ENCODE measurements around the gene IQGAP2.
A peak's percentile ranks its signal among the peaks of the same experiment; 100 is the strongest.
"Not testable (repeated sequence)": the region's sequence is repeated elsewhere in the genome, so short reads cannot be mapped to it uniquely, and the experiment has no call there.

The IQGAP2 gene

DNA sequence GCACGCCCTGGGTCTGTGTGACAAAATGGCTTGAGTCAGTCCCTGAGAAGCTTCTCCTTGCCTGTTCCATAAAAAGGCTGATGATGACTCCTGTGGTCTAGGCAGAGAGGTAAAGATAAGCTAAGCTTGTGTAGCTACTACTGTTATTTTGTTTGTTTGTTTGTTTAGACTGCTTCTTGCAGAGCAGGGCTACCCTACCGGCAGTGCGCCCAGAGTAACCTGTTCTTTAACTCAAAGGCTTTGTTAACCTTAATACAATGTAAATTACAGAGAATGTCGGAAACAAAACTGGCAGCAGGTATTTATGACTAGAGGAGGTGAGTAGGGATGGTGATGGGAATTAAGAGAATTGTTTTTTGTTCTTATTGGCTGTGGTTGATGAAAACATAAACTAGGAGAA, 132.5 kb downstream of the IQGAP2 start:
- DNase-seq (ENCODE audit: low read depth) = no peak

DNA sequence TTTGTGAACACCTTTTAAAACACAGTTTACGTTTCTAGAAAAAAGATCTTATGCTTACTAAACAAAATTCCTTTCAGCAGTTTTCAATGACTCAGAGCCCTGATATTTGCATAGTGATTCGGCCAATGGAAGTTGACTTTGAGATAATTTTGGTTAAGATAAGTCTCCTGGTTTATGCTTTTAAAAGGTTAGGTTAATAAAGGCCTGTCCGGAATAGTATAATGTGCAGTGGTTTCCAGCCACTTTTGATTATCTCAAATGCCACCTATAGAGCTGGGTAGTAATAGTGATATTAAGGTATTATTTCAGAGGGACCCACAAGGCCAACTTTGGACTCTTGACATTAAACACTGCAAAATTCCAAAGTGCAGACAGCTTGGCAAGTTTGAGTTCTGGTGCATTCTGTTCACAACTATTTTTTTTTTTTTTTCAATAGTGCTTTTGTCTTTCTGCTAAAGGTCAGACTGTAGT, 134.0 kb downstream of the IQGAP2 start:
- DNase-seq (ENCODE audit: low read depth) = no peak

DNA sequence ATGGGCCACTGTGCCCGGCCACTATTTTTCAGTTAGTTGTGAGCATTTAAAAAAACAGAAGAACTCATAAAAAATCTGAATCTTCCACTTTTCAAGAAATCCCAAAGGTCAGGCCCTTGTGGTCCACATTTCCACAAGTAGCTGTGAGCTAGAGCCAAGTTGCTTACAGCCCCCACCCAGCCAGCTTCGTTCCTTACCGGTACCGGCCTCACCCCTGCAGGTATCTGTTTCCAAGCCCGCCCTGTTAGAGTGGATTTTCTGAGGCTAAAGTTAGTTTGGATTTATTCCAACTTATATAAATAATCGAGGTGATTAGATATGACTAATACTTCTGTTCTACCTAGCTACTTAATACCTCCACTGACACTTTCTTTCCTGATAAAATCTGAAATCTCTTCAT, 139.2 kb downstream of the IQGAP2 start:
- DNase-seq (ENCODE audit: low read depth) = no peak

DNA sequence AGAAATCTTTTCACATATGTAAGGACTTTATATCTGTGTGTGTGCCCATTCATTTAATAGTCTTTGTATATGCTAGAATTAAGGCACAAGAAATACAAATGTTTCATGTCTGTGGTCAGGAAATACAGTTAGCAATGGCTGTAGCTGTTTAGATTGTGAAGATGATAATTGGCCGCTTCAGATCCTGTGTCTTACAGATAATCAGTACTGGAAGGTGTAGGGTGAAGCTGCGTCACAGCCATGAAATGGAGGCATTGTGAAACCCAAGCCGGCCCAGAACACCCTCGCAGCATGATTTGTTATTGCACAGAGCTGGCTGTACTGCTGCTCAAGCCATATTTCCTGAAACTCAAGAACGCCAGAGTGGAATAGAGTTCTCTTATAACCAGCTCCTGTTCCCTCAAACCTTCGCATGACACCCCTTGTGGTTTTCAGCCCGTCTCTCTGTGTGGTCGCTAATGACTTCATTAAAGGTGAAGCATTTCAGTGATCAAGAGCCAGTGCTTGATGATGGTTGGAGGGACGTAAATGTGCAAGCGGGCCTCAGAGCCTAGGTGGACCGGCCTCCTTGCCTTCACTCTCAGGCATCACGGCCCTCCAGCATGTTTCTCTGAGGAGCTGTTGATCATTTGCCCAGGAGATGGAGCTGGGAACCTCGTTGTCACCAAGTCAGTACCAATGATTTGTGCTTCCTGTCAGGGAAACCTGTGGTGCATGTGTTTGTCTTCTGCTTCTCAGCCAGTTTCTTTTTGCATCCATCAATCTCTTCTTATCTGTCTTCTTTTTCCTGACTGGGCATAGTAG, 140.0 kb downstream of the IQGAP2 start:
- DNase-seq (ENCODE audit: low read depth) = peak; percentile 43

DNA sequence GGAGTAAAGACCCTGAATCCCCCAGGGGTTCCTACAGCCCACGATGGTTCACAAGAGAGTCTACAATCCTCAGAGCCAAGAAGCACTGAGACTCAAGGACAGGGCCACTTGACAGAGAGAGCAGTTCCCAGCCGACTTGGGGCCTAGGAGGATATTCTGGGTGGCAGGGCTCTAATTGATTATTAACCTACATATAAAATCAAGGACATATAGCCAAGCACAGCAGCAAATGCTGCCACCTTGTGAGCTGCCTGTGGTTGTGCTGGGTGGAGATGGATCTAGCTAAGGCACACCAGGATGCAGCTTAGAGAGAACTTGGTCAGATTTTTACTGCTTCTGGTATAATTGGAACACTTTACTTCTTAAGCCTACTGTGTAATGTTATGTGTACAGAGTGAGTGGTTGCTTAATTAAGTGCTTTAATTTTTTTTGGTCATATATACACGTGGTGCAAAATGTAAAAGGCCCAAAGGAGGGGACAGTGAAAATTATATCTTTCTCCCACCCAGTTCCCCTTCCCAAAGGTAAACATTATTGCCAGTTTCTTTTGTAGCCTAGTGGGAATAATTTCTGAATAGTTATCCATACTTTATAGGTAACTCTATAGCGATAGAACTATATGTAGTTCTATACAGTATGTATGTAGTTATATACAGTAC, 141.3 kb downstream of the IQGAP2 start:
- DNase-seq (ENCODE audit: low read depth) = peak; percentile 36

DNA sequence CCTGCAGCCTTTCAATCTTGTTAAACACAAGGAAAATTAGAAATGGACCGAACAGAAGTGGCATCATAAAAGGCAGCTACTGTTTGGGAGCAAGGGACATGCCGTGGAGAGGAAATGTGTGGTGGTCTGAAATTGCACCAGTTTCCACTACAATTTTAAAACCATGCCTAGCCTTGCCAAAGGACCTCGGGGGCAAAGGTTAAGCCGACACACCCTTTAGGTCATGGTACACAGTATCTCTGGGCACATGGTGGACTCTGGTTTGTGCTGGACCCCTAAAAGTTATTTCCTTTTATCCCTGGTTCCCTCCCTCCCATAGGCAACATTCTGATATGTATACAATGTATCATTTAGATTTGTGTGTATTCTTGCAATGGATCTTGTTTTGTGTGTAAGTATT, 142.1 kb downstream of the IQGAP2 start:
- DNase-seq (ENCODE audit: low read depth) = no peak

DNA sequence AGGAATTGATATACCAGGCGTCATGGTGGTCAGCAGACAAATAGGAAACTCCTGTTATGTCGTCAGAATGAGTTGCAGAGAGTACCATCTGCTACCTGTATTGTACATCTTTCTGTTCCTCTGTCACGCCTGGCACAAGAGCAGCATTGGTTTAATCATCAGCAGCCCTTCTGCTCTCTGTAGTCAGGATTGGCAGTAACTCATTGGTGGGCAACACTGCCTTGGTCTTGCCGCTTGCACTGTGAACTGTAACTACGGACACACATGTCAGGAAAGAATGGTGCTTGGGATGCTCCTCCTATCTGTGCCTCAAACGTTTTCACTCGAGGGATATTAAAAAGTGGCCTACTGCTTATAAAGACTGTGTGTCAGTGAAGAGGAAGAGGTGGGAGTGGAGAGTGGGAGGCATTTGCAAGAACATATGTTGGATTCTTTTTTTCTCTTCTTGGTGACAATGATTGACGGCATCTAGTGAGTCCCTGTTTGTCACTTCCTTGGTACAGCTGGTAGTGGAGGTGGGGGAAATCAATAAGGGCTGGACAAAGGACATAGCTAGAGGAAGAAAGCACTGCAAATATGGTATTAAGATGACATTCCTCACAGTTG, 143.5 kb downstream of the IQGAP2 start:
- DNase-seq (ENCODE audit: low read depth) = no peak

DNA sequence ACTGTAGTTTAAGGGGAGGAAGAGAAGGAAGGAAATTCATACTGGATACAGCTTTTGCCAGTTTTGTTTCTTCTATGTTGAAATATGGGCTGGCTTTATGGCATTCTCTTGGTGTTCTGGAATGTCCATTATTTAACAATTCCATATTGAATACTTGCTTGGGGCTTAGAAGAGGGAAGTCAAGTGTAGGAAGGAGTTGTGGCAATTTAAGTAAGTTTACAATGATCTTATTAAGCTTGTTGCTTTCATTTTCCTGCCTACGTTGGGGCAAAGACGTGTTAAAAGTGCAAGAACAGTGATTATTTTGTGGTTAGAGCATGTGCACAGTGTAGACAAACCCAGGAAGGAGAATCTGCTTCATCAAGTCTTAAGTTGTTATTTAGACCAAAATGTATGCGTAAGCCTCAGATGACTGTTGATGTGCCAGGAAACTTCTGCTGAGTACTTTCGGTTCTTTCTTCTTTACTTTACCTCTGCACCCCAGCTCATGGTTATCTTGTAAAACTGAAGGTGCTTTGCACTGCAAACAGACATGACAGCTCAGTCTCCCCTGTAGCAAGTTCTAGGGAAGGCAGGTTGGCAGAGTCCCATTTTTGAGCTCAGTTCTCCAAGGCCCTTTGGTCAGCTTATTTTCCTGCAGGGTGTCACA, 144.3 kb downstream of the IQGAP2 start:
- DNase-seq (ENCODE audit: low read depth) = peak; percentile 23

DNA sequence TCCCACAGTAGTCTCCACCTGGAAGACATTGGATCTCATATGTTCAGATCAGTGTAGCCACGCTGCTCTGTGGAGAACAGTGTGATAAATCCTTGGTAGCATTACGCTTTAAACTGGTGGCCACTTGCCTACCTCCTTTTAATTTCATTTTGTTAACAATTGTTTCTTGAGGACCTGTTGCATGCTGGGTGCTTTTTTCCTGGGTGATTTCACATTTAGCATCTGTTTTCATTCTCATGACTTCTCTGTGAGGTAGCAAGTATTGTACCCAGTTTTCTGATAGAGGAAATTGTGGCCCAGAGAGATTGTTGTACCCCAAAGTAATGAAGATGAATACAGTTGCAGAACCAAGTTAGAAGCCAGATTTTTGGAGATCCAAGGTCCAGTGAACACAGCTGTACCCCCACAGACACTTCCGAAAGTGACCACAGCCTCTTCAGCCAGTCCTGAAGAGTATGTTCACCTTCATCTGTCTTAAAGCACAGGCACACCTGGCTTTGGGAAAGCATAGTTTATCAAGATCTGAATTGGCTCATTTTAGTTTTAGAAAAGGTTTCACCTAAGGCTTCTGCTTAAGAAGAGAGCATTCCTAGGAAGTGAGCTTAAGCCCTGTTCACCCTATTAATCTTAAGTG, 144.9 kb downstream of the IQGAP2 start:
- DNase-seq (ENCODE audit: low read depth) = no peak

DNA sequence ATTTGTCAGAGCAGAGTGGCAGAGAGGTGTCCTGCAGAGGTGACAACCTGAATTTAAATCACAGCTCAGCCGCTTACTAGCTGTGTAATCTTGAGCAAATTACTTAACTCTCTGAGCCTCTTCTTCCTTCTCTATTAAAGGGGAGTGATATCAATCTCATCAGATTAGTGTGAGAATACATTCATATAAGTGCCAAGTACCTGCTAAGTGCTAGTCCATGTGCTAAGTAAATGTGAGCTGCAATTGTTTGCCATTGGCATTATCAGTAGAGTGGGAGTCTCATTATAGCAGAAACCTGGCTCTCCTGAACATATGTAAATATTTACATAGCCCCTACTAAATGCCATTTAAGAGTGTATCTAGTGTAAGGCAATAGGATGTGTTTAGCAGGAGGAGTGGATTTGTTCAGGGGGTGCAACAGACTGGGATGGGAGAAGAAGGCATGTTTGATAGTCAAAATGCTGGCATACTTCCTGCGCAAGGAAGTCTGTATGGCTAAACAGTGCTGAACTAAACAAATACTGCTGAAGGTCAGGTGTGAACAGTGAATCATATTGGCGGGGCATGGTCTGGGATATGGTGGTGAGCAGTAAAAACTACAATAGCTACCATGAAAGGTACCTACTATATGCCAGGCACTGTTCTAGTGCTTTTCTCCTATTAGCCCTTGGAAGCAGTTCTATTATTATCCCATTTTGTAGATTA, 145.6 kb downstream of the IQGAP2 start:
- DNase-seq (ENCODE audit: low read depth) = no peak

DNA sequence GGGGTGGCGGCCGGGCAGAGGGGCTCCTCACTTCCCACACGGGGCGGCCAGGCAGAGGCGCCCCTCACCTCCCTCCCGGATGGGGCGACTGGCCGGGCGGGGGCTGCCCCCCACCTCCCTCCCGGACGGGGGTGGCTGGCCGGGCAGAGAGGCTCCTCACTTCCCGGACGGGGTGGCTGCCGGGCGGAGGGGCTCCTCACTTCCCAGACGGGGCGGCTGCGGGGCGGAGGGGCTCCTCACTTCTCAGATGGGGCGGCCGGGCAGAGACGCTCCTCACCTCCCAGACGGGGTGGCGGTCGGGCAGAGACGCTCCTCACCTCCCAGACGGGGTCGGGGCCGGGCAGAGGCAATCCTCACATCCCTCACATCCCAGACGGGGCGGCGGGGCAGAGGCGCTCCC, 147.8 kb downstream of the IQGAP2 start:
- not testable (repeated sequence) for DNase-seq (ENCODE audit: low read depth)

DNA sequence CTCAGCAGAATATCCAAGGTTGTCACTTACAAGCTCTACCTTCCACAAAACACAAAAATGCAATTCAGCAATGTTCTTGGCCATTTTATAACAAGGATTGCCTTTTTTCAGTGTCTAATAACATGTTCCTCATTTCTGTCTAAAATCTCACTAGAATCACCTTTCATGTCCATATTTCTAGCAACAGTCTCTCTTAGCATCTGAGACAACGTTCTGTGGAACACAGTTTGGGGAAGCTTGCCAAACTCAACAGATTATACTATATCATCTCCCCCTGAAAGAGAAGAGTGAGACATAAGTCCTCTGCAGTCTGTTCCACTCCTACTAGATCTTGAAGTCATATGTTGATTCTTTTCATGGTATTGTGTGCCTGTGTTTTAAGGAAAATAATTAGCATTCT, 149.5 kb downstream of the IQGAP2 start:
- no peak for DNase-seq (ENCODE audit: low read depth)

DNA sequence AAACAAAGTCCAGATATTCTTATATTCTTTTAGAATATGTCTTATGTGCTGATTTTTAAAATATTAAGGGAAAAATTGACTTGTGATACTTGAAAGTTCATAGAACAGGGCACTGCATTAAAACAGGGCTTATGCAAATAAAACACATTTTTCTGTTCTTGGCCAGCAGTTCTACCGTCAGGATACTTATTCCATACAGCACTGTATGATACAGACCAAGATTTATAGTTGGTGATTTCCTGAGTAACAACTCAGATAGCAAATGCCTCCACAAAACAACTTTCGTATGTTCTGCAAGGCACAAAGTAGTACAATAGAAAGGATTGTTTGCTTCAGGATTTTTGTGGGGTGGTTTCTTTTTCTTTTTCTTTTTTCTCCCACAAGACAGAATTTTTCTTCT, 150.2 kb downstream of the IQGAP2 start:
- DNase-seq (ENCODE audit: low read depth) = no peak

DNA sequence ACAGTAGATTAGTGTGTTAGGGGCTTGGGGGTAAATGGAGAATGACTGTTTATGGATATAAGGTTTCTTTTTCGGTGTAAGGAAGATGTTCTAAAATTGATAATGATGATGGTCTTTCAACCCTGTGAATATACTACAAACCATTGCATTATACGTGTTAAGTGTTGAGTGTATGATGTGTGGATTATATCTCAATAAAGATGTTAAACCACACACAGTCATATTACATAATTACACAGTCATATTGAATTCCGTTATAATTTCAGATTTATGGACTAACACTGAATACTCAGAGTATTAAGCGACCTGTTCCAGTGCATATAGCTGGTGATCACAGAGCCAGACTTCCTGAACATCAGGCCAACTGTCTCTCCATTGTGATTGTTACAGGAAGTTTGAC, 152.0 kb downstream of the IQGAP2 start:
- DNase-seq (ENCODE audit: low read depth) = no peak

DNA sequence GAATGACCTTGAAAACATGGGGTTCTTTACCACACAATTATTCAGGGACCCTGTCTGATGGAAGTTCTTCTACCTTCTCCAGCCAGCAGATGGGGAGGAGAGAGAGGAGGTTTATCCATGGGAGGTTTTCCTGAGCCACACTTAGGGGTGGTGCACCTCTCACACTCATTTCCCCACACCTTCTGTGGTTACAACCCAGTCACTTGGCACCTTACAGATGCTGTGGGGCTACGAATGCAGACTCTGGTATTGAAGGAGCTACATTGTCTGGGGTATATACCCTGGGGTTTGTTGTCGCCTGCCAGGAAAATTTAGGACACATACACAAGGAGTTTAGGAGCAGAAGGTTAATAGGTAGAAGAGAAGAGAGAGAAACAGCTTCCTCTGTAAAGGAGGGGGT, 152.6 kb downstream of the IQGAP2 start:
- no peak for DNase-seq (ENCODE audit: low read depth)

DNA sequence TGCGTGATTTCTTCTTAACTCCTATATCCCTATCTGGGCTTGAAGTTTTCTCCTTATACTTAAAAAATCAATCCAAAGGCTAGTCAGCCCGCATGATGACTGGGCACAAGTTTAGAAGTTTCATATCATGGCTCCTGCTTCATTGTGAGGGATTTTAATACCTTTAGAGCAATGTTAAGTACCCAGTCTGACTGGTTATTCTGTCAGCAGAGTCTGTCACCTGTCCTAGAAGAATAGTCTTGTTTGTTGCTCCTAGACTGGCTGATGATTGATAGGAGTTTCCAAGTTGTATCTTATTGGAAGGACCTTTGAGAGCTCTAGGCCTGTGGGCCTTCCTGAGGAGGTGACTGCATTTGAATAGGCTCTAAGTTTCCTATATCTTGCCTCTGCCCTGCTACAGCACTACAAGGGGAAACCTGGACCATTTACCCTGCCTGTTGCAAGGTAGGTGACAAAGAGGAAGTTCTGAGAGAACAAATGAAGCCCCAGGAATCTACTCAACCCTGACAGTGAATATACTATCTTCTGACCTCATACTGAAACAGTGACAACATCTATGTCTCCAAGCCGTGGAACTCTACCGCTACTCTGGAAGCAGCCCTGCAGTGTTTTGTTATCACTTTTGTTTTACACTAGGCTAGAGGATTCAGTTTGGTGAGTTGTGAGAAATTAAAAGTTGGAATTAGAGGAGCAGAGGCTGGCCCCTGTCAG, 153.6 kb downstream of the IQGAP2 start:
- DNase-seq (ENCODE audit: low read depth) = no peak

DNA sequence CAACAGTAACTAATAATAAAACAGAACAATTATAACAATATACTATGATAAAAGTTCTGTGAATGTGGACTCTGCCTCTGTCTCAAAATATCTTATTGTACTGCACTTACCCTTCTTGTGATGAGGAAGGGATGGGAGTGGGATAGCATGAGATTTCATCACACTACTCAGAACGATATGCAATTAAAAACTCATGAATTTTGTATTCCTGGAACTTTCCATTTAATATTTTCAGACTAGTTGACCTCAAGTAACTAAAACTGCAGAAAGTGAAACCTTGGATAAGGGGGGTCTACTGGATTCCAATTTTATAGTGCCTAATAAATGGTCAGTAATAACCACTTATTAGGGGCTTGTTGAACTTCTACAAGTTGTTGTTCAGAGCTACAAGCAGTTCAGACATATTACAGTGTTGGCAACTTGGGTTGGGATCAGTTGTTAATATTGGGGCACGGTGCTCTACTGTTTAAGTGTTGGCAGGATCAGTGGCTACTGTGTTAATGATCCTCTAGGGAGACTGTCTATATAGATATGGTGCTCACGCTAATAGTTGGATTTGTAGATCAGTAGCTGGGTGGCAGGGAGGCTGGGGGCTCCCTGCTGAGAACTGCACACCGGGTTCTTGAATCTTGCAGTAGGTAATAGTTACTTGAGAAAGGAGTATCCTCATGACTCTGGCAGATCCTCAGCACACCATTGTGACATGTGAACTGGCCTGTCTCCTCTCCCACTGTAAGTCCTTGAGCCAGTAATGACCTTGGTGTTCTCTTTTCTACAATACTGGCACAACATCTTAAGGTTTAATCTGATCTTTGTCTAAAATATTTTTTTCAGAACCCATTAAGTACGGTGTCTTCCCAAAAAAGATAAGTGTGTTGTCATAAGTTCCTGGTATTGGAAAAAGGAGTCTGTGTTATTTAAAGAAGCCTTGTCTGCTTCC, 158.1 kb downstream of the IQGAP2 start:
- no peak for DNase-seq (ENCODE audit: low read depth)

DNA sequence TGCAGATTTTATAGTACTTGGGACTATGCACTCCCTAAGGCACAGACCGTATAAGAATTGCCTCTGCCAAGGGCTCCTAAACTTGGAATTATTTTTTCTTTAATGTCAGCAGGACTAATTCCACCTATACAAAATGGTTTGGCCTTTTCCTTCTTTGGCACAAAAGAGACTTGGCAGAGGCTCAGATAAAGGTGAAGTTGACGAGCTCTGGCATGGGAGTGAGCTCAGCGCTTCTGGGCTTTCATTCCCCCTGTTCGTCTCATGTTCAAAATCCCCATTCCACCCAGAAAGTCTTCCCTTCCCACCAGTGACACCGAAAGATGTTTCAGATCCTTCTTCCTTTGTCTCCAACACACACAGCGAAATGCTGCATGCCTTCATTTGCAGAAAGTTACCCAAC, 158.9 kb downstream of the IQGAP2 start:
- no peak for DNase-seq (ENCODE audit: low read depth)

DNA sequence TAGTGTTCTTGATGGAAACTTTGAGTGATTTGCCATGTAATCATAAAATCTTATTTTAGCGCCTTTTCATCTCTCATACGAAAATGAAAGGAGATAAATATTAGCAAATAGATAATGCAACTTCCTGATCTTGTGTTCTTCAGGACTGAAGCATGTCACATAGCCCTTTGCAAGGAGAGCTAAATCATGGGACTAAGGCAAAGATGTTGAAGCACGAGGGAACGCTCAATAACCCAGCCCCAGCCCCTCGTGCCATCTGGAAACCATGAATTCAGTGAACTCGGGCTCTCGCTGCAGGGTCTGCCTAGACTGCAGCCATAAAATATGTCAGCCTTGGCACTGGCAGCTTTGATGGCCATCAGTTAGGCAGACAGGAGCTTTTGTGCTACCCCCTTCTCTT, 161.9 kb downstream of the IQGAP2 start:
- DNase-seq (ENCODE audit: low read depth) = no peak

DNA sequence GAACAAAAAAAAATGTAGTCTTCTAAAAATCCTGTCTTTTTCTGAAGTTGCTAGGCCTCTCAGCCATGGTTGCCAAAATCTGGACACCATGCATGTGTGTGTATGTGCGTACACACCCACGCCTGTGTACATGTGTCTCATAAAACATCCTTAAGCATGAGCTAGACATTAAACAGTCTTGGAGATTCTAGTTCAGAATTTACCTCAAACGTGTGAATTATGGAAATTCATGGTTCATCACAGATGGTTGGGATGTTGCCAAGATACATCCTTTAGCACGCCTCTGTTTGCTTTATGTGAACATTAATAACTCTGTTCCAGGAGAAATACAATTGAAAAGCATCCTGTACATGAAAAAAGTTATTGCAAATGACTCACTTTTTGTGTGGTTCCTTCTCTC, 167.1 kb downstream of the IQGAP2 start:
- no peak for DNase-seq (ENCODE audit: low read depth)
